ENCODE results near the gene ZBTB16. TPM values are rescaled to one million over a fixed set of nuclear protein-coding genes. Genes with fewer than 3 reads are reported as not detected.

Gene ZBTB16
- total RNA-seq, 2 experiments from 2014 or later: 19.1 to 20.6 TPM

GRCh38 chr11:114080769-114081168 lies 21.3 kb downstream of the ZBTB16 start:
- Histone ChIP-seq H3K27ac (ENCODE audit: low read depth in 1 of 2, low read length in 2 of 2) (peak overlapping the region in 1 of 2 donors; percentile 33), H3K9me3 (ENCODE audit: control insufficient read depth in 1 of 2, insufficient read depth in 1 of 2, low read length in 2 of 2) (no peaks in the 10 kb centered on the region), H3K36me3 (ENCODE audit: insufficient read depth, low read length) (no peaks in the 10 kb centered on the region), H3K27me3 (ENCODE audit: control insufficient read depth in 1 of 2, insufficient read depth in 2 of 2, low read length in 2 of 2) (no peaks in the 10 kb centered on the region), H3K4me3 (ENCODE audit: low read length) (no peak overlapping the region), H3K4me1 (ENCODE audit: insufficient read depth, low read length) (peaks cover 68% of the 10 kb centered on the region)
- DNase-seq (no peak), ATAC-seq (ENCODE audit: poor library complexity) (no peak)
- POLR2A ChIA-PET: no interaction called here
- H3K36me3 Mint-ChIP-seq (ENCODE audit: low read depth): no peaks in the 10 kb centered on the region
- TF ChIP-seq CTCF (IDR thresholded peaks at IDR 0.05): no peak
- peaks cover 19% of the 10 kb centered on the region for H3K27me3 Mint-ChIP-seq
- peaks cover 57% of the 10 kb centered on the region for H3K4me1 Mint-ChIP-seq (ENCODE audit: low read depth)
- CTCF ChIA-PET: interaction anchor here (1.2 kb wide), 1 partner anchor 180 kb away, joined by 3 read pairs; no protein-coding TSS in a partner anchor
- no peak overlapping the region for H3K4me3 Mint-ChIP-seq
- H3K9me3 Mint-ChIP-seq: no peaks in the 10 kb centered on the region
- intact Hi-C loops (cut with DNase I, micrococcal nuclease): no loop called here
- H3K27ac Mint-ChIP-seq: peak overlapping the region; percentile 40

- ATAC-seq (ENCODE audit: poor library complexity): no peak
- intact Hi-C loops (cut with DNase I, micrococcal nuclease): no loop called here
- TF ChIP-seq CTCF (IDR thresholded peaks at IDR 0.05): no peak
- CTCF ChIA-PET: no interaction called here
- Mint-ChIP-seq H3K4me3 (no peak overlapping the region), H3K9me3 (no peaks in the 10 kb centered on the region), H3K36me3 (ENCODE audit: low read depth) (no peaks in the 10 kb centered on the region), H3K27ac (no peak overlapping the region), H3K4me1 (ENCODE audit: low read depth) (peaks cover 52% of the 10 kb centered on the region), H3K27me3 (peaks cover 19% of the 10 kb centered on the region)
- no peak for DNase-seq
- H3K27me3 ChIP-seq (ENCODE audit: control insufficient read depth in 1 of 2, insufficient read depth in 2 of 2, low read length in 2 of 2): no peaks in the 10 kb centered on the region
- no peak overlapping the region for H3K27ac ChIP-seq (ENCODE audit: low read depth in 1 of 2, low read length in 2 of 2)
- no peaks in the 10 kb centered on the region for H3K36me3 ChIP-seq (ENCODE audit: insufficient read depth, low read length)
- H3K9me3 ChIP-seq (ENCODE audit: control insufficient read depth in 1 of 2, insufficient read depth in 1 of 2, low read length in 2 of 2): no peaks in the 10 kb centered on the region
- H3K4me1 ChIP-seq (ENCODE audit: insufficient read depth, low read length): peaks cover 68% of the 10 kb centered on the region
- POLR2A ChIA-PET: interaction anchor here (1.4 kb wide), 1 partner anchor 78 kb away, joined by 3 read pairs; no protein-coding TSS in a partner anchor
- H3K4me3 ChIP-seq (ENCODE audit: low read length): no peak overlapping the region
These were observed 22.3 kb downstream of the ZBTB16 start for GRCh38 chr11:114081641-114082414.

- Histone ChIP-seq H3K27me3 (ENCODE audit: control insufficient read depth in 1 of 2, insufficient read depth in 2 of 2, low read length in 2 of 2) (no peaks in the 10 kb centered on the region), H3K9me3 (ENCODE audit: control insufficient read depth in 1 of 2, insufficient read depth in 1 of 2, low read length in 2 of 2) (no peaks in the 10 kb centered on the region), H3K27ac (ENCODE audit: low read depth in 1 of 2, low read length in 2 of 2) (no peak overlapping the region), H3K4me1 (ENCODE audit: insufficient read depth, low read length) (peaks cover 68% of the 10 kb centered on the region), H3K4me3 (ENCODE audit: low read length) (no peak overlapping the region), H3K36me3 (ENCODE audit: insufficient read depth, low read length) (no peaks in the 10 kb centered on the region)
- no peak for TF ChIP-seq CTCF (IDR thresholded peaks at IDR 0.05)
- ATAC-seq (ENCODE audit: poor library complexity) (no peak), DNase-seq (no peak)
- peaks cover 19% of the 10 kb centered on the region for H3K27me3 Mint-ChIP-seq
- POLR2A ChIA-PET: interaction anchor here (1.4 kb wide), 1 partner anchor 78 kb away, joined by 3 read pairs; no protein-coding TSS in a partner anchor
- no peaks in the 10 kb centered on the region for H3K9me3 Mint-ChIP-seq
- H3K4me3 Mint-ChIP-seq: no peak overlapping the region
- H3K27ac Mint-ChIP-seq: no peak overlapping the region
- H3K36me3 Mint-ChIP-seq (ENCODE audit: low read depth): no peaks in the 10 kb centered on the region
- H3K4me1 Mint-ChIP-seq (ENCODE audit: low read depth): peaks cover 52% of the 10 kb centered on the region
- CTCF ChIA-PET: no interaction called here
- intact Hi-C loops (cut with DNase I, micrococcal nuclease): no loop called here
These were observed 22.9 kb downstream of the ZBTB16 start for GRCh38 chr11:114082415-114082748.
